ENCODE data around the gene SYTL2. TPM values are rescaled to one million over a fixed set of nuclear protein-coding genes. Genes with fewer than 3 reads are reported as not detected.
"Not testable (repeated sequence)": the region's sequence is repeated elsewhere in the genome, so short reads cannot be mapped to it uniquely, and the experiment has no call there.

SYTL2 gene
- total and polyA plus RNA-seq, 8 donors = 21.3 to 63.3 (median 45.0) TPM

DNA sequence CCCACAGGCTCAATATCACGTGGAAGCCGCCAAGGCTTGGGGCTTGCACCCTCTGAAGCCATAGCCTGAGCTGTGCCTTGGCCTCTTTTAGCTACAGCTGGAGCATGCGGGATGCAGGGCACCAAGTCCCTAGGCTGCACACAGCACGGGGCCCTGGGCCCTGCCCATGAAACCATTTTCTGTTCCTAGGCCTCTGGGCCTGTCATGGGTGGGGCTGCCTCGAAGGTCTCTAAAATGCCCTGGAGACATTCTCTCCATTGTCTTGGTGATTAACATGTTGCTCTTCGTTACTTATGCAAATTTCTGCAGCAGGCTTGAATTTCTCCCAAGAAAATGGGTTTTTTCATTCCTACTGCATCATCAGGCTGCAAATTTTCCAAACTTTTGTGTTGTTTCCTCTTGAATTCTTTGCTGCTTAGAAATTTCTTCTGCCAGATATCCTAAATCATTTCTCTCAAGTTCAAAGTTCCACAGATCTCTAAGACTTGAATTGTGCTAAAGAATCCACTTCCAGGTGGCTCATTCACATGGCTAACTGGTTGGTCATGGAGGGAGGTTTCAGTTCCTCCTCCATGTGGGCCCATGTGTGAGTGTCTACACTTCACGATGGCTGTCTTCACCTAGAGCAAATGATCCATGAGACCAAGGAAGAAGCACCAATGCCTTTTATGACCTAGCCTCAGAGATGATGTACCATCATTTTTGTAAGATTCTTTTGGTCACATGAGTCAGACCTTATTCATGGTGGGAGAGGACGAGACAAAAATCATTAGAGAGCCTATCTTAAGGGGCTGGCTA, 138.6 kb downstream of the SYTL2 start:
- Histone ChIP-seq H3K27me3 (no peaks in the 10 kb centered on the region), H3K4me1 (no peaks in the 10 kb centered on the region), H3K4me3 (no peak overlapping the region), H3K27ac (no peak overlapping the region), H3K36me3 (no peaks in the 10 kb centered on the region), H3K9me3 (peaks cover 0 to 3% of the 10 kb centered on the region in 2 donors)
- intact Hi-C loops (cut with DNase I) = no loop called here
- ATAC-seq (no peak), DNase-seq (no peak)
- TF ChIP-seq, protein P1, sequence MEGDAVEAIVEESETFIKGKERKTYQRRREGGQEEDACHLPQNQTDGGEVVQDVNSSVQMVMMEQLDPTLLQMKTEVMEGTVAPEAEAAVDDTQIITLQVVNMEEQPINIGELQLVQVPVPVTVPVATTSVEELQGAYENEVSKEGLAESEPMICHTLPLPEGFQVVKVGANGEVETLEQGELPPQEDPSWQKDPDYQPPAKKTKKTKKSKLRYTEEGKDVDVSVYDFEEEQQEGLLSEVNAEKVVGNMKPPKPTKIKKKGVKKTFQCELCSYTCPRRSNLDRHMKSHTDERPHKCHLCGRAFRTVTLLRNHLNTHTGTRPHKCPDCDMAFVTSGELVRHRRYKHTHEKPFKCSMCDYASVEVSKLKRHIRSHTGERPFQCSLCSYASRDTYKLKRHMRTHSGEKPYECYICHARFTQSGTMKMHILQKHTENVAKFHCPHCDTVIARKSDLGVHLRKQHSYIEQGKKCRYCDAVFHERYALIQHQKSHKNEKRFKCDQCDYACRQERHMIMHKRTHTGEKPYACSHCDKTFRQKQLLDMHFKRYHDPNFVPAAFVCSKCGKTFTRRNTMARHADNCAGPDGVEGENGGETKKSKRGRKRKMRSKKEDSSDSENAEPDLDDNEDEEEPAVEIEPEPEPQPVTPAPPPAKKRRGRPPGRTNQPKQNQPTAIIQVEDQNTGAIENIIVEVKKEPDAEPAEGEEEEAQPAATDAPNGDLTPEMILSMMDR (IDR thresholded peaks at IDR 0.05) = no peak

DNA sequence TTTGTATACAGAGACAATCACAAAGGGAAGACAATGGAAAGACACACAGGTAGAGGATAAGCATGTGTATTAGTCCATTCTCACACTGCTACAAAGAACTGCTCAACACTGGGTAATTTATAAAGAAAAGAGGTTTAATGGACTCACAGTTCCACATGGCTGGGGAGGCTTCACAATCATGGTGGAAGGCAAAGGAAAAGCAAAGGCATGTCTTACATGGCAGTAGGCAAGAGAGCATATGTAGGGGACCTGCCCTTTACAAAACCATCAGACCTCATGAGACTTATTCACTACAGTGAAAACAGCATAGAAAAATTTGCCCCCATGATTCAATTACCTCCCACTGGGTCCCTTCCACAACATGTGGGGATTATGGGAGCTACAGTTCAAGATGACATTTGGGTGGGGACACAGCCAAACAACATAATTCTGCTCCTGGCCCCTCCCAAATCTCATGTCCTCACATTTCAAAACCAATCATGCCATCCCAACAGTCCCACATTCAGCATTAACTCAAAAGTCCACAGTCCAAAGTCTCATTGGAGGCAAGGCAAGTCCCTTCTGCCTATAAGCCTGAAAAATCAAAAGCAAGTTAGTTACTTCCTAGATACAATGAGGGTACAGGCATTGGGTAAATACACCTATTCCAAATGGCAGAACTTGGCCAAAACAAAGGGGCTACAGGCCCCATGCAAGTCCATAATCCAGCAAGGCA, 139.8 kb downstream of the SYTL2 start:
- H3K4me3 ChIP-seq; H3K4me1 ChIP-seq; ATAC-seq; H3K27ac ChIP-seq; H3K9me3 ChIP-seq; DNase-seq; H3K27me3 ChIP-seq; H3K36me3 ChIP-seq; intact Hi-C loops (cut with DNase I): not testable (repeated sequence)

- no peak overlapping the region for H3K27ac ChIP-seq
- no peak for ATAC-seq
- no peaks in the 10 kb centered on the region for H3K36me3 ChIP-seq
- no peaks in the 10 kb centered on the region for H3K9me3 ChIP-seq
- TF ChIP-seq, protein P1 (IDR thresholded peaks at IDR 0.05) = no peak
- intact Hi-C loops (cut with DNase I) = no loop called here
- peaks cover 0 to 4% of the 10 kb centered on the region in 2 donors for H3K4me1 ChIP-seq
- no peaks in the 10 kb centered on the region for H3K27me3 ChIP-seq
- DNase-seq = no peak
- H3K4me3 ChIP-seq = no peak overlapping the region
These were observed 142.8 kb downstream of the SYTL2 start for GRCh38 chr11:85668157-85668556.

DNA sequence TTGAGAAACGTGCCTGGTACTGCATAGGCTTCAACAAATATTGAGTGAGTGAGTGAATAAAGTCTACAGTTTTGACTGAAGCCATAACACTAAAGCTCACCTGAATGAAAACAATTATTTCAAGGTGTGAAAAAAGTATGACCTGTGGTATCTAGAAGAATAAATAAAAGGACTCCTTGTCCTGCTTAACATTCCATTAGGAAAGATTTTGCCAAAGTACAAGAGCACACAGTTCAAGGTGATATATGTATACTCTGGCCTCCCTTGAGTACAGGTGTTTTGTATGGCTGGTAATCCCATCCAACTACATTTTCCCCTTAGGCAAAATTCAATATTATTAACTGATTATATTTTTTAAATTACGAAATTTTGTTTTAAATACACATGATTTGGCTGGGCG, 144.3 kb downstream of the SYTL2 start:
- TF ChIP-seq, protein P1 (IDR thresholded peaks at IDR 0.05) = no peak
- Histone ChIP-seq H3K4me3 (no peak overlapping the region), H3K36me3 (no peaks in the 10 kb centered on the region), H3K4me1 (peaks cover 13 to 18% of the 10 kb centered on the region in 2 donors), H3K27ac (no peak overlapping the region), H3K27me3 (no peaks in the 10 kb centered on the region), H3K9me3 (no peaks in the 10 kb centered on the region)
- ATAC-seq (no peak), DNase-seq (no peak)
- intact Hi-C loops (cut with DNase I) = no loop called here

GRCh38 chr11:85665733-85666132, 145.2 kb downstream of the SYTL2 start:
- ATAC-seq (no peak), DNase-seq (no peak)
- Histone ChIP-seq H3K27me3 (no peaks in the 10 kb centered on the region), H3K4me3 (peak overlapping the region in 1 of 2 donors; percentile 92), H3K36me3 (no peaks in the 10 kb centered on the region), H3K4me1 (peaks cover 16 to 28% of the 10 kb centered on the region in 2 donors), H3K9me3 (no peaks in the 10 kb centered on the region), H3K27ac (peak overlapping the region; percentile 98 to 99)
- TF ChIP-seq, protein P1 (IDR thresholded peaks at IDR 0.05) = no peak
- intact Hi-C loops (cut with DNase I) = no loop called here

Measured in left lung (tissue), 10 donors.